OCI-LY1 (cell line): ENCODE measurements around the gene ABCB11.
"Not testable (repeated sequence)": the region's sequence is repeated elsewhere in the genome, so short reads cannot be mapped to it uniquely, and the experiment has no call there.

ENCODE experiments used
- H2AFZ ChIP-seq: fragments of 200-600 bp; sonication (generic), shearing (Covaris generic); 2 replicates; pipeline ENCODE4 v1.6.0; 2014; ENCODE audit warnings: antibody characterized with exemption, mild to moderate bottlenecking, low read length
- H3F3A ChIP-seq: fragments of 200-600 bp; sonication (generic), shearing (Covaris generic); 2 replicates; pipeline ENCODE4 v1.6.0; 2014; ENCODE audit warnings: mild to moderate bottlenecking, antibody characterized with exemption, low read length, moderate library complexity; ENCODE audit not compliant: insufficient read depth
- H3K27ac ChIP-seq: fragments of 200-600 bp; sonication (generic); 2 replicates; pipeline ENCODE4 v1.5.1; 2014; ENCODE audit warnings: low read length, mixed run types, mild to moderate bottlenecking, low read depth; ENCODE audit not compliant: poor library complexity, severe bottlenecking
- H3K27me3 ChIP-seq: fragments of 200-600 bp; sonication (generic); 2 replicates; pipeline ENCODE4 v1.6.0; 2014; ENCODE audit warnings: antibody characterized with exemption, mild to moderate bottlenecking, low read length, moderate library complexity; ENCODE audit not compliant: insufficient read depth
- H3K36me3 ChIP-seq: fragments of 200-600 bp; sonication (generic); 2 replicates; pipeline ENCODE4 v1.6.1; 2014; ENCODE audit warnings: mild to moderate bottlenecking, antibody characterized with exemption, low read length, moderate library complexity, mixed read lengths; ENCODE audit not compliant: insufficient read depth
- H3K4me1 ChIP-seq: fragments of 200-600 bp; sonication (generic); 2 replicates; pipeline ENCODE4 v1.5.1; 2014; ENCODE audit warnings: mild to moderate bottlenecking, low read length, moderate library complexity; ENCODE audit not compliant: insufficient read depth, severe bottlenecking
- H3K4me2 ChIP-seq: fragments of 200-600 bp; sonication (generic), shearing (Covaris generic); 2 replicates; pipeline ENCODE4 v1.6.1; 2014; ENCODE audit warnings: low read length
- H3K4me3 ChIP-seq: fragments of 200-600 bp; sonication (generic); 2 replicates; pipeline ENCODE4 v1.5.1; 2014; ENCODE audit warnings: low read length, low read depth, mild to moderate bottlenecking, mixed read lengths; ENCODE audit not compliant: poor library complexity, severe bottlenecking
- H3K79me2 ChIP-seq: fragments of 200-600 bp; shearing (Covaris generic); 2 replicates; pipeline ENCODE4 v1.6.1; 2016; ENCODE audit warnings: mixed run types, low read length, mixed read lengths; ENCODE audit not compliant: insufficient read depth
- H3K9ac ChIP-seq: fragments of 200-600 bp; sonication (generic), shearing (Covaris generic); 2 replicates; pipeline ENCODE4 v1.6.1; 2014; ENCODE audit warnings: mild to moderate bottlenecking, low read length, mixed read lengths
- H3K9me2 ChIP-seq: fragments of 200-600 bp; sonication (generic), shearing (Covaris generic); 2 replicates; pipeline ENCODE4 v1.6.1; 2014; ENCODE audit warnings: low read depth, mild to moderate bottlenecking, low read length, mixed read lengths
- H3K9me3 ChIP-seq: fragments of 200-600 bp; shearing (Covaris generic); 2 replicates; pipeline ENCODE4 v1.6.1; 2014; ENCODE audit warnings: low read length, mixed read lengths
- H4K20me1 ChIP-seq: fragments of 200-600 bp; sonication (generic), shearing (Covaris generic); 2 replicates; pipeline ENCODE4 v1.6.0; 2016; ENCODE audit warnings: mild to moderate bottlenecking, low read length; ENCODE audit not compliant: insufficient read depth
- CTCF ChIP-seq: fragments of 200-600 bp; sonication (generic), shearing (Covaris generic); IDR thresholded peaks from 2 replicates; pipeline ENCODE4 v1.5.1; 2017; ENCODE audit warnings: mild to moderate bottlenecking, antibody characterized with exemption, low read length, moderate library complexity, mixed read lengths
- EZH2 ChIP-seq: fragments of 200-600 bp; sonication (generic), shearing (Covaris generic); IDR thresholded peaks from 2 replicates; pipeline ENCODE4 v1.8.0; 2017; ENCODE audit warnings: borderline replicate concordance, mixed run types, mild to moderate bottlenecking, antibody characterized with exemption, low read length, moderate library complexity, mixed read lengths

ABCB11 gene

GRCh38 chr2:169066897-169067296 lies 35.8 kb upstream of the ABCB11 start:
- Histone ChIP-seq H3F3A (no peaks in the 10 kb centered on the region), H3K4me3 (no peak overlapping the region), H2AFZ (no peak overlapping the region), H3K4me1 (no peaks in the 10 kb centered on the region), H3K27me3 (no peaks in the 10 kb centered on the region), H3K4me2 (no peak overlapping the region), H3K27ac (no peak overlapping the region), H3K79me2 (no peaks in the 10 kb centered on the region), H3K9me2 (no peaks in the 10 kb centered on the region), H3K9me3 (no peaks in the 10 kb centered on the region), H3K36me3 (no peaks in the 10 kb centered on the region), H4K20me1 (no peaks in the 10 kb centered on the region), H3K9ac (no peak overlapping the region)
- no peak for TF ChIP-seq CTCF
- no peak for TF ChIP-seq EZH2

- no peaks in the 10 kb centered on the region for H3F3A ChIP-seq
- H3K27me3 ChIP-seq = no peaks in the 10 kb centered on the region
- no peak overlapping the region for H3K9ac ChIP-seq
- H3K36me3 ChIP-seq = no peaks in the 10 kb centered on the region
- no peak overlapping the region for H3K27ac ChIP-seq
- H3K9me2 ChIP-seq = no peaks in the 10 kb centered on the region
- no peaks in the 10 kb centered on the region for H3K9me3 ChIP-seq
- H3K4me3 ChIP-seq = no peak overlapping the region
- TF ChIP-seq CTCF (no peak), EZH2 (no peak)
- H3K4me1 ChIP-seq = no peaks in the 10 kb centered on the region
- no peak overlapping the region for H2AFZ ChIP-seq
- no peak overlapping the region for H3K4me2 ChIP-seq
- no peaks in the 10 kb centered on the region for H3K79me2 ChIP-seq
- H4K20me1 ChIP-seq = no peaks in the 10 kb centered on the region
Observed at GRCh38 chr2:169065864-169066517, 34.9 kb upstream of the ABCB11 start.

GRCh38 chr2:169065422-169065821 lies 34.3 kb upstream of the ABCB11 start:
- TF ChIP-seq CTCF = no peak
- TF ChIP-seq EZH2 = no peak
- Histone ChIP-seq H2AFZ (no peak overlapping the region), H3K9me2 (no peaks in the 10 kb centered on the region), H3K4me2 (no peak overlapping the region), H3K4me3 (no peak overlapping the region), H3K9ac (no peak overlapping the region), H3F3A (no peaks in the 10 kb centered on the region), H3K27me3 (no peaks in the 10 kb centered on the region), H4K20me1 (no peaks in the 10 kb centered on the region), H3K36me3 (no peaks in the 10 kb centered on the region), H3K9me3 (no peaks in the 10 kb centered on the region), H3K27ac (no peak overlapping the region), H3K4me1 (no peaks in the 10 kb centered on the region), H3K79me2 (no peaks in the 10 kb centered on the region)

- not testable (repeated sequence) for H3K27ac ChIP-seq, H3K4me1 ChIP-seq, H3K36me3 ChIP-seq, H3F3A ChIP-seq, H3K9me3 ChIP-seq, H3K79me2 ChIP-seq, H3K9me2 ChIP-seq, H3K4me3 ChIP-seq, H2AFZ ChIP-seq, H4K20me1 ChIP-seq, H3K27me3 ChIP-seq, H3K4me2 ChIP-seq, H3K9ac ChIP-seq
Observed at GRCh38 chr2:169064199-169064598, 33.1 kb upstream of the ABCB11 start.

- not testable (repeated sequence) for H3K27ac ChIP-seq, H3F3A ChIP-seq, H3K9me3 ChIP-seq
Observed at GRCh38 chr2:169054575-169054974, 23.5 kb upstream of the ABCB11 start.

More at GRCh38 chr2:169054575-169054974, 23.5 kb upstream of the ABCB11 start:
- not testable (repeated sequence) for H3K9me2 ChIP-seq, H2AFZ ChIP-seq, H3K4me1 ChIP-seq, H3K79me2 ChIP-seq, H3K27me3 ChIP-seq, H3K36me3 ChIP-seq, H3K9ac ChIP-seq, H3K4me2 ChIP-seq, H3K4me3 ChIP-seq, H4K20me1 ChIP-seq
